GM20431 (cell line): ENCODE results near the gene CORIN.

ENCODE experiments used
- in situ Hi-C: fragments of 300-500 bp; cut with MseI, MboI; formaldehyde crosslinking; loops from one replicate; pipeline ENCODE4 v1.15.0; 2020; ENCODE audit warnings: low sequenced_read_pairs; ENCODE audit not compliant: unreplicated experiment

CORIN gene

GRCh38 chr4:47703008-47703407 lies 134.9 kb downstream of the CORIN start:
- in situ Hi-C loops = no loop called here

- in situ Hi-C loops = no loop called here
These were observed 136.6 kb downstream of the CORIN start for GRCh38 chr4:47701286-47701685.

- in situ Hi-C loops = loop anchor here (25.0 kb wide), 1 partner anchor 238 kb away; no protein-coding TSS in a partner anchor
These were observed 139.0 kb downstream of the CORIN start for GRCh38 chr4:47698837-47699236.

GRCh38 chr4:47696823-47697222 lies 141.0 kb downstream of the CORIN start:
- in situ Hi-C loops = loop anchor here (25.0 kb wide), 1 partner anchor 240 kb away; no protein-coding TSS in a partner anchor

- in situ Hi-C loops = loop anchor here (25.0 kb wide), 1 partner anchor 242 kb away; no protein-coding TSS in a partner anchor
These were observed 142.6 kb downstream of the CORIN start for GRCh38 chr4:47695260-47695659.

GRCh38 chr4:47694322-47694721 lies 143.5 kb downstream of the CORIN start:
- in situ Hi-C loops = loop anchor here (25.0 kb wide), 1 partner anchor 243 kb away; no protein-coding TSS in a partner anchor

GRCh38 chr4:47692691-47693090 lies 145.2 kb downstream of the CORIN start:
- in situ Hi-C loops = loop anchor here (25.0 kb wide), 1 partner anchor 245 kb away; no protein-coding TSS in a partner anchor

- in situ Hi-C loops = loop anchor here (25.0 kb wide), 1 partner anchor 245 kb away; no protein-coding TSS in a partner anchor
These were observed 146.0 kb downstream of the CORIN start for GRCh38 chr4:47691757-47692383.

GRCh38 chr4:47690611-47691010 lies 147.3 kb downstream of the CORIN start:
- in situ Hi-C loops = loop anchor here (25.0 kb wide), 1 partner anchor 247 kb away; no protein-coding TSS in a partner anchor

- in situ Hi-C loops = loop anchor here (25.0 kb wide), 1 partner anchor 251 kb away; no protein-coding TSS in a partner anchor
These were observed 151.5 kb downstream of the CORIN start for GRCh38 chr4:47686294-47686872.

- in situ Hi-C loops = loop anchor here (25.0 kb wide), 1 partner anchor 261 kb away; no protein-coding TSS in a partner anchor
These were observed 162.1 kb downstream of the CORIN start for GRCh38 chr4:47675806-47676205.

GRCh38 chr4:47674144-47674543 lies 163.7 kb downstream of the CORIN start:
- in situ Hi-C loops = no loop called here

- in situ Hi-C loops = no loop called here
These were observed 165.2 kb downstream of the CORIN start for GRCh38 chr4:47672696-47673095.

- in situ Hi-C loops = no loop called here
These were observed 167.9 kb downstream of the CORIN start for GRCh38 chr4:47669946-47670345.

GRCh38 chr4:47668810-47669408 lies 169.0 kb downstream of the CORIN start:
- in situ Hi-C loops = no loop called here

- in situ Hi-C loops = no loop called here
These were observed 169.6 kb downstream of the CORIN start for GRCh38 chr4:47668256-47668655.

GRCh38 chr4:47667552-47667951 lies 170.3 kb downstream of the CORIN start:
- in situ Hi-C loops = no loop called here

- in situ Hi-C loops = no loop called here
These were observed 173.6 kb downstream of the CORIN start for GRCh38 chr4:47664051-47664826.

- in situ Hi-C loops = no loop called here
These were observed 174.9 kb downstream of the CORIN start for GRCh38 chr4:47662975-47663374.

- in situ Hi-C loops = no loop called here
These were observed 176.1 kb downstream of the CORIN start for GRCh38 chr4:47661741-47662140.
